Ramos (cell line): ENCODE results near the gene AMOTL1.

Source experiments
- in situ Hi-C: fragments of 300-500 bp; cut with MboI; formaldehyde crosslinking; loops from one replicate; pipeline ENCODE4 v1.14.3; 2022; ENCODE audit warnings: low sequenced_read_pairs; ENCODE audit not compliant: unreplicated experiment

Gene AMOTL1

GRCh38 chr11:94767701-94768601 is at the start of gene AMOTL1:
Gene AMOTL1, plus strand, starts transcription at chr11:94768356. Its CDS starts 156 bp downstream, at chr11:94768512.
- in situ Hi-C loops: no loop called here

- in situ Hi-C loops: no loop called here
Measured at GRCh38 chr11:94719876-94720275, 48.3 kb upstream of the AMOTL1 start.

GRCh38 chr11:94721565-94722292 is 46.4 kb upstream of the AMOTL1 start:
- in situ Hi-C loops: no loop called here

GRCh38 chr11:94722735-94723134 is 45.4 kb upstream of the AMOTL1 start:
- in situ Hi-C loops: no loop called here

- in situ Hi-C loops: no loop called here
Measured at GRCh38 chr11:94725097-94725496, 43.1 kb upstream of the AMOTL1 start.

- in situ Hi-C loops: no loop called here
Measured at GRCh38 chr11:94727819-94728218, 40.3 kb upstream of the AMOTL1 start.

- in situ Hi-C loops: no loop called here
Measured at GRCh38 chr11:94728541-94728940, 39.6 kb upstream of the AMOTL1 start.

GRCh38 chr11:94728966-94729751 is 39.0 kb upstream of the AMOTL1 start:
- in situ Hi-C loops: no loop called here

- in situ Hi-C loops: no loop called here
Measured at GRCh38 chr11:94730153-94730552, 38.0 kb upstream of the AMOTL1 start.

- in situ Hi-C loops: no loop called here
Measured at GRCh38 chr11:94731880-94732601, 36.1 kb upstream of the AMOTL1 start.

GRCh38 chr11:94732617-94733281 is 35.4 kb upstream of the AMOTL1 start:
- in situ Hi-C loops: no loop called here

GRCh38 chr11:94734563-94735275 is 33.4 kb upstream of the AMOTL1 start:
- in situ Hi-C loops: no loop called here

GRCh38 chr11:94735907-94736306 is 32.2 kb upstream of the AMOTL1 start:
- in situ Hi-C loops: no loop called here

- in situ Hi-C loops: no loop called here
Measured at GRCh38 chr11:94737171-94737611, 31.0 kb upstream of the AMOTL1 start.

GRCh38 chr11:94738746-94739145 is 29.4 kb upstream of the AMOTL1 start:
- in situ Hi-C loops: no loop called here

GRCh38 chr11:94739331-94739730 is 28.8 kb upstream of the AMOTL1 start:
- in situ Hi-C loops: no loop called here

GRCh38 chr11:94740083-94741021 is 27.8 kb upstream of the AMOTL1 start:
- in situ Hi-C loops: no loop called here
